Neural progenitor cell (in vitro differentiated cells): ENCODE measurements around the gene SDK2.

Source experiments
- EZH2 ChIP-seq: fragments of 200-600 bp; sonication (generic); IDR thresholded peaks from 2 replicates; pipeline ENCODE4 v1.6.1; 2017; ENCODE audit warnings: antibody characterized with exemption, mild to moderate bottlenecking, moderate library complexity
- TF ChIP-seq, protein P1 (sequence below): fragments of 200-600 bp; sonication (generic); IDR thresholded peaks from 2 replicates; pipeline ENCODE4 v1.5.1; 2017; ENCODE audit warnings: antibody characterized with exemption, mild to moderate bottlenecking

DNA sequence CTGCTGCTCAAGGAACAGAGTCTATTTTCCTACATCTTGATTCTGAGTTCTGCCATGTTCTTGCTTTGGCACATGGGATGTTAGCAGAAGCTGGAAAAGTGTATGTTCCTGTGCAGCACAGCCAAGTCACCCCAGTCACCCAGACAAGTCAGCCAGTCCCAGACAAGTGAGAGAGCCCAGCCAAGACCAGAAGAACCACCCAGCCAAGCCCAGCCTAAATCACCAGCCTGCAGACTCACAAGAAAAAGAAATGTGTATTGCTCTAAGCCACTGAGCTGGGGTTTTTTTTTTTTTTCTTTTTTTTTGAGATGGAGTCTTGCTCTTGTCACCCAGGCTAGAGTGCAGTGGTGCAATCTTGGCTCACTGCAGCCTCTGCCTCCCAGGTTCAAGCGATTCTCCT lies 191.2 kb downstream of the SDK2 start:
- no peak for TF ChIP-seq EZH2
- TF ChIP-seq, protein P1, sequence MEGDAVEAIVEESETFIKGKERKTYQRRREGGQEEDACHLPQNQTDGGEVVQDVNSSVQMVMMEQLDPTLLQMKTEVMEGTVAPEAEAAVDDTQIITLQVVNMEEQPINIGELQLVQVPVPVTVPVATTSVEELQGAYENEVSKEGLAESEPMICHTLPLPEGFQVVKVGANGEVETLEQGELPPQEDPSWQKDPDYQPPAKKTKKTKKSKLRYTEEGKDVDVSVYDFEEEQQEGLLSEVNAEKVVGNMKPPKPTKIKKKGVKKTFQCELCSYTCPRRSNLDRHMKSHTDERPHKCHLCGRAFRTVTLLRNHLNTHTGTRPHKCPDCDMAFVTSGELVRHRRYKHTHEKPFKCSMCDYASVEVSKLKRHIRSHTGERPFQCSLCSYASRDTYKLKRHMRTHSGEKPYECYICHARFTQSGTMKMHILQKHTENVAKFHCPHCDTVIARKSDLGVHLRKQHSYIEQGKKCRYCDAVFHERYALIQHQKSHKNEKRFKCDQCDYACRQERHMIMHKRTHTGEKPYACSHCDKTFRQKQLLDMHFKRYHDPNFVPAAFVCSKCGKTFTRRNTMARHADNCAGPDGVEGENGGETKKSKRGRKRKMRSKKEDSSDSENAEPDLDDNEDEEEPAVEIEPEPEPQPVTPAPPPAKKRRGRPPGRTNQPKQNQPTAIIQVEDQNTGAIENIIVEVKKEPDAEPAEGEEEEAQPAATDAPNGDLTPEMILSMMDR = no peak
